Measurements from ENCODE around the gene PRDX2. TPM values are rescaled to one million over a fixed set of nuclear protein-coding genes. Genes with fewer than 3 reads are reported as not detected.

PRDX2 gene
- total RNA-seq, 1 experiment from 2014 or later: 406 TPM

- H3K36me3 ChIP-seq (ENCODE audit: insufficient read depth, low read length, poor library complexity, severe bottlenecking): peaks cover 20% of the 10 kb centered on the region
- no peaks in the 10 kb centered on the region for H3K9me3 ChIP-seq (ENCODE audit: low read depth, low read length, poor library complexity, severe bottlenecking)
- no peak overlapping the region for H3K4me3 ChIP-seq (ENCODE audit: low read depth, low read length, poor library complexity, severe bottlenecking)
- POLR2A ChIA-PET (ENCODE audit: low non-redundant PET): no interaction called here
- TF ChIP-seq EZH2 (IDR thresholded peaks at IDR 0.05; ENCODE audit: borderline replicate concordance, low read depth, low read length, poor library complexity, severe bottlenecking) (no peak), CTCF (conservative IDR thresholded peaks at IDR 0.05; ENCODE audit: low read depth, low read length) (no peak)
- no peak overlapping the region for H3K27ac ChIP-seq (ENCODE audit: low read depth, low read length, poor library complexity, severe bottlenecking)
- intact Hi-C loops (cut with micrococcal nuclease; ENCODE audit: unreplicated experiment): loop anchor here (2.0 kb wide), 1 partner anchor 30 kb away; no protein-coding TSS in a partner anchor
- BruUV-seq (replicated peaks): no TSS peak
- no peaks in the 10 kb centered on the region for H3K27me3 ChIP-seq (replicated peaks; ENCODE audit: insufficient read depth, low read depth, low read length, poor library complexity)
- DNase-seq (ENCODE audit: low spot score): no peak
- CTCF ChIA-PET: interaction anchor here (0.6 to 3.4 kb wide), 4 partner anchors 15 to 94 kb away, joined by 3 to 34 read pairs (median 6); partner anchors contain the start of gene GCDH
- peaks cover 23% of the 10 kb centered on the region for H3K4me1 ChIP-seq (ENCODE audit: insufficient read depth, low read length, poor library complexity, severe bottlenecking)
These were observed 4.4 kb downstream of the PRDX2 start for GRCh38 chr19:12797141-12797587.

GRCh38 chr19:12796146-12797071, 5.2 kb downstream of the PRDX2 start:
- POLR2A ChIA-PET (ENCODE audit: low non-redundant PET): no interaction called here
- intact Hi-C loops (cut with micrococcal nuclease; ENCODE audit: unreplicated experiment): loop anchor here (1.0 to 2.0 kb wide), 2 partner anchors 19 to 30 kb away; no protein-coding TSS in a partner anchor
- H3K4me1 ChIP-seq (ENCODE audit: insufficient read depth, low read length, poor library complexity, severe bottlenecking): peaks cover 23% of the 10 kb centered on the region
- TF ChIP-seq CTCF (conservative IDR thresholded peaks at IDR 0.05; ENCODE audit: low read depth, low read length): peak; percentile 94
- TF ChIP-seq EZH2 (IDR thresholded peaks at IDR 0.05; ENCODE audit: borderline replicate concordance, low read depth, low read length, poor library complexity, severe bottlenecking): no peak
- peak; percentile 91 for DNase-seq (ENCODE audit: low spot score)
- H3K4me3 ChIP-seq (ENCODE audit: low read depth, low read length, poor library complexity, severe bottlenecking): no peak overlapping the region
- CTCF ChIA-PET: interaction anchor here (0.6 to 3.4 kb wide), 6 partner anchors 9 to 185 kb away, joined by 3 to 34 read pairs (median 4); partner anchors contain the start of genes ZNF490 and ZNF791
- H3K9me3 ChIP-seq (ENCODE audit: low read depth, low read length, poor library complexity, severe bottlenecking): no peaks in the 10 kb centered on the region
- no peaks in the 10 kb centered on the region for H3K27me3 ChIP-seq (replicated peaks; ENCODE audit: insufficient read depth, low read depth, low read length, poor library complexity)
- no peak overlapping the region for H3K27ac ChIP-seq (ENCODE audit: low read depth, low read length, poor library complexity, severe bottlenecking)
- BruUV-seq (replicated peaks): no TSS peak
- H3K36me3 ChIP-seq (ENCODE audit: insufficient read depth, low read length, poor library complexity, severe bottlenecking): peaks cover 20% of the 10 kb centered on the region

GRCh38 chr19:12794971-12795381, 6.6 kb downstream of the PRDX2 start:
- Histone ChIP-seq H3K36me3 (ENCODE audit: insufficient read depth, low read length, poor library complexity, severe bottlenecking) (peaks cover 18% of the 10 kb centered on the region), H3K4me3 (ENCODE audit: low read depth, low read length, poor library complexity, severe bottlenecking) (no peak overlapping the region), H3K27me3 (replicated peaks; ENCODE audit: insufficient read depth, low read depth, low read length, poor library complexity) (no peaks in the 10 kb centered on the region), H3K9me3 (ENCODE audit: low read depth, low read length, poor library complexity, severe bottlenecking) (no peaks in the 10 kb centered on the region), H3K27ac (ENCODE audit: low read depth, low read length, poor library complexity, severe bottlenecking) (peak overlapping the region; percentile 98), H3K4me1 (ENCODE audit: insufficient read depth, low read length, poor library complexity, severe bottlenecking) (peaks cover 27% of the 10 kb centered on the region)
- DNase-seq (ENCODE audit: low spot score): no peak
- CTCF ChIA-PET: interaction anchor here (0.6 to 3.4 kb wide), 3 partner anchors 19 to 34 kb away, joined by 3 to 34 read pairs (median 5); no protein-coding TSS in a partner anchor
- intact Hi-C loops (cut with micrococcal nuclease; ENCODE audit: unreplicated experiment): loop anchor here (5.0 kb wide), 1 partner anchor 113 kb away; the partner anchor contains the start of gene DHPS
- TF ChIP-seq EZH2 (IDR thresholded peaks at IDR 0.05; ENCODE audit: borderline replicate concordance, low read depth, low read length, poor library complexity, severe bottlenecking) (no peak), CTCF (conservative IDR thresholded peaks at IDR 0.05; ENCODE audit: low read depth, low read length) (no peak)
- BruUV-seq (replicated peaks): no TSS peak
- POLR2A ChIA-PET (ENCODE audit: low non-redundant PET): interaction anchor here (0.6 to 1.0 kb wide), 2 partner anchors 29 kb away, joined by 4 to 6 read pairs; no protein-coding TSS in a partner anchor

Data from A673 (cell line).